ENCODE data around the gene MEX3A. TPM values are rescaled to one million over a fixed set of nuclear protein-coding genes. Genes with fewer than 3 reads are reported as not detected.
"Not testable (repeated sequence)": the region's sequence is repeated elsewhere in the genome, so short reads cannot be mapped to it uniquely, and the experiment has no call there.

MEX3A gene
- total and polyA plus RNA-seq, 9 donors = 3.5 to 12.4 (median 9.1) TPM

- peaks cover 59% of the 10 kb centered on the region for H3K4me1 ChIP-seq (ENCODE audit: insufficient read depth)
- no peaks in the 10 kb centered on the region for H3K27me3 ChIP-seq
- peak overlapping the region; percentile 38 for H3K4me3 ChIP-seq
- no peak for TF ChIP-seq CTCF (IDR thresholded peaks at IDR 0.05)
- no peak for TF ChIP-seq POLR2A (IDR thresholded peaks at IDR 0.05)
- no peak for TF ChIP-seq EP300 (IDR thresholded peaks at IDR 0.05)
- DNase-seq = no peak
- intact Hi-C loops (cut with DNase I) = no loop called here
- H3K36me3 ChIP-seq = no peaks in the 10 kb centered on the region
- 41 to 51% (median 49%) methylated on average over 4 of the region's 4 CpGs for WGBS, 3 donors
- H3K9me3 ChIP-seq = no peaks in the 10 kb centered on the region
- peak overlapping the region; percentile 95 to 99 for H3K27ac ChIP-seq
Observed at GRCh38 chr1:156121457-156121856, 39.2 kb upstream of the MEX3A start.

- intact Hi-C loops (cut with DNase I); H3K36me3 ChIP-seq; DNase-seq; H3K9me3 ChIP-seq; H3K27me3 ChIP-seq: not testable (repeated sequence)
- peak overlapping the region; percentile 95 to 99 for H3K27ac ChIP-seq
- peak overlapping the region; percentile 6 for H3K4me3 ChIP-seq
- 9 to 18% (median 10%) methylated on average over 4 of the region's 4 CpGs for whole genome bisulfite sequencing, 3 donors
- H3K4me1 ChIP-seq (ENCODE audit: insufficient read depth) = peaks cover 55% of the 10 kb centered on the region
Observed at GRCh38 chr1:156121005-156121404, 38.7 kb upstream of the MEX3A start.

GRCh38 chr1:156120318-156120717 lies 38.1 kb upstream of the MEX3A start:
- Histone ChIP-seq H3K27ac (peak overlapping the region; percentile 45 to 95), H3K27me3 (no peaks in the 10 kb centered on the region), H3K36me3 (no peaks in the 10 kb centered on the region), H3K4me3 (peak overlapping the region; percentile 6), H3K4me1 (ENCODE audit: insufficient read depth) (peaks cover 49% of the 10 kb centered on the region), H3K9me3 (no peaks in the 10 kb centered on the region)
- intact Hi-C loops (cut with DNase I) = no loop called here
- no peak for TF ChIP-seq POLR2A (IDR thresholded peaks at IDR 0.05)
- TF ChIP-seq EP300 (IDR thresholded peaks at IDR 0.05) = no peak
- TF ChIP-seq CTCF (IDR thresholded peaks at IDR 0.05) = no peak
- no peak for DNase-seq
- 62 to 87% (median 74%) methylated on average over 3 of the region's 3 CpGs for WGBS, 3 donors

- no peaks in the 10 kb centered on the region for H3K27me3 ChIP-seq
- WGBS, 3 donors = 42 to 48% (median 44%) methylated on average over 3 of the region's 3 CpGs
- no peaks in the 10 kb centered on the region for H3K9me3 ChIP-seq
- peaks cover 42% of the 10 kb centered on the region for H3K4me1 ChIP-seq (ENCODE audit: insufficient read depth)
- H3K36me3 ChIP-seq = no peaks in the 10 kb centered on the region
- no peak for TF ChIP-seq CTCF (IDR thresholded peaks at IDR 0.05)
- no peak for TF ChIP-seq EP300 (IDR thresholded peaks at IDR 0.05)
- TF ChIP-seq POLR2A (IDR thresholded peaks at IDR 0.05) = no peak
- peak overlapping the region; percentile 86 for H3K4me3 ChIP-seq
- intact Hi-C loops (cut with DNase I) = no loop called here
- H3K27ac ChIP-seq = peak overlapping the region in 1 of 2 donors; percentile 45
- DNase-seq = peak in 2 of 5 donors; percentile 40 to 48
Observed at GRCh38 chr1:156119503-156120209, 37.4 kb upstream of the MEX3A start.

- WGBS, 3 donors = 14 to 28% (median 16%) methylated on average over 8 of the region's 8 CpGs
- Histone ChIP-seq H3K36me3 (no peaks in the 10 kb centered on the region), H3K27me3 (no peaks in the 10 kb centered on the region), H3K4me1 (ENCODE audit: insufficient read depth) (peaks cover 45% of the 10 kb centered on the region), H3K27ac (peak overlapping the region; percentile 16 to 21), H3K9me3 (no peaks in the 10 kb centered on the region), H3K4me3 (peak overlapping the region; percentile 86)
- peak in 3 of 5 donors; percentile 39 to 54 (median 49) for DNase-seq
- TF ChIP-seq CTCF (IDR thresholded peaks at IDR 0.05) (no peak), POLR2A (IDR thresholded peaks at IDR 0.05) (no peak), EP300 (IDR thresholded peaks at IDR 0.05) (no peak)
- intact Hi-C loops (cut with DNase I) = no loop called here
Observed at GRCh38 chr1:156118177-156118868, 36.1 kb upstream of the MEX3A start.

Measured in ovary (tissue), 9 donors.